M059J (cell line): ENCODE measurements around the gene ATP10B. TPM values are rescaled to one million over a fixed set of nuclear protein-coding genes. Genes with fewer than 3 reads are reported as not detected.
"Not testable (repeated sequence)": the region's sequence is repeated elsewhere in the genome, so short reads cannot be mapped to it uniquely, and the experiment has no call there.

Experiments used
- DNase-seq: peaks from one replicate; pipeline ENCODE4 v3.0.0-alpha.2; 2012; ENCODE audit warnings: low read depth
- total RNA-seq: library from RNA; depleted of rRNA; stranded (reverse); fragments of >200 nt; shearing (Covaris generic); gene quantifications from 2 replicates; pipeline ENCODE4 v1.2.3, GENCODE V29; 2014; rRNA removed

Gene ATP10B, protein sequence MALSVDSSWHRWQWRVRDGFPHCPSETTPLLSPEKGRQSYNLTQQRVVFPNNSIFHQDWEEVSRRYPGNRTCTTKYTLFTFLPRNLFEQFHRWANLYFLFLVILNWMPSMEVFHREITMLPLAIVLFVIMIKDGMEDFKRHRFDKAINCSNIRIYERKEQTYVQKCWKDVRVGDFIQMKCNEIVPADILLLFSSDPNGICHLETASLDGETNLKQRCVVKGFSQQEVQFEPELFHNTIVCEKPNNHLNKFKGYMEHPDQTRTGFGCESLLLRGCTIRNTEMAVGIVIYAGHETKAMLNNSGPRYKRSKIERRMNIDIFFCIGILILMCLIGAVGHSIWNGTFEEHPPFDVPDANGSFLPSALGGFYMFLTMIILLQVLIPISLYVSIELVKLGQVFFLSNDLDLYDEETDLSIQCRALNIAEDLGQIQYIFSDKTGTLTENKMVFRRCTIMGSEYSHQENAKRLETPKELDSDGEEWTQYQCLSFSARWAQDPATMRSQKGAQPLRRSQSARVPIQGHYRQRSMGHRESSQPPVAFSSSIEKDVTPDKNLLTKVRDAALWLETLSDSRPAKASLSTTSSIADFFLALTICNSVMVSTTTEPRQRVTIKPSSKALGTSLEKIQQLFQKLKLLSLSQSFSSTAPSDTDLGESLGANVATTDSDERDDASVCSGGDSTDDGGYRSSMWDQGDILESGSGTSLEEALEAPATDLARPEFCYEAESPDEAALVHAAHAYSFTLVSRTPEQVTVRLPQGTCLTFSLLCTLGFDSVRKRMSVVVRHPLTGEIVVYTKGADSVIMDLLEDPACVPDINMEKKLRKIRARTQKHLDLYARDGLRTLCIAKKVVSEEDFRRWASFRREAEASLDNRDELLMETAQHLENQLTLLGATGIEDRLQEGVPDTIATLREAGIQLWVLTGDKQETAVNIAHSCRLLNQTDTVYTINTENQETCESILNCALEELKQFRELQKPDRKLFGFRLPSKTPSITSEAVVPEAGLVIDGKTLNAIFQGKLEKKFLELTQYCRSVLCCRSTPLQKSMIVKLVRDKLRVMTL (N-terminal part only)
- 0.05 TPM in 1 of 2 replicates, not detected in the other for total RNA-seq

DNA sequence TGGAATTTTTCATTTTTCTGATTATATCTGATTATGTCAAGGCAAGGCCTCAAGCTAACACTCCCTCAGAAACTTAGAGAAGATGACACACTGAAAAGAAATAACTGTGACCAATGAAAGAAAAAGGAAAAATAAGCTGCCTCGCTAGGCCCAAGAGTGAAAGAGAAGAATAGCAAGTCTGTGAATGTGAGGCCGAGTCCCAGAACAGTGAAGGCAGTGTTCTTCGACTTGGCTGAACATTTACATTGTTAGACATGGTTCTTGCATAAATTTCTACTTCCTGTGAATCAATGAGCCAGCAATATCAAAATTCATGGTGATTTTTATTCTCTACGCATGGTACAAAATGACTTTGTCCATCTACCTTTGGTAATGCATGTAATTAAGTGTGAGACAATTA, at the start of gene ATP10B:
Gene ATP10B, minus strand, starts transcription at position 163 of the 400 bp plus-strand sequence. CDS start 164,137 bp downstream, outside the sequence.
- DNase-seq, result no peak

DNA sequence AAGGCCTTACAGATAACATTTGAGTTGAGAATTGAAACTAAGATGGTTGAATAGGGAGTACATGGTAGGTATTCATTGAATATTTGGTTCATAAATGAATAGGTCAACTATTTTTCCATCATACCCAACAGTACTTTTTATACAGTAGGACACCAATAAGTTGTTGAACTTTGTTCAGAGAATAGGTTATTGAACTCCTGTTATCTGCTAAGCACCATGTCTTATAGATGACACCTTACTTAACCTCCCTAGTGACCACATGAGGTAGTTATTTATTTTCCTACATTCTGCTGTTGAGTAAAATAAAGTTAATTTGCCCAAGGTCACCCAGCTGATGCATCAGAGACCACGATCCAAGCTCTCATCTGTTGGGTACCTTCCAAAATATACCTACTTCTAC, 49.6 kb upstream of the ATP10B start:
- DNase-seq, result no peak

DNA sequence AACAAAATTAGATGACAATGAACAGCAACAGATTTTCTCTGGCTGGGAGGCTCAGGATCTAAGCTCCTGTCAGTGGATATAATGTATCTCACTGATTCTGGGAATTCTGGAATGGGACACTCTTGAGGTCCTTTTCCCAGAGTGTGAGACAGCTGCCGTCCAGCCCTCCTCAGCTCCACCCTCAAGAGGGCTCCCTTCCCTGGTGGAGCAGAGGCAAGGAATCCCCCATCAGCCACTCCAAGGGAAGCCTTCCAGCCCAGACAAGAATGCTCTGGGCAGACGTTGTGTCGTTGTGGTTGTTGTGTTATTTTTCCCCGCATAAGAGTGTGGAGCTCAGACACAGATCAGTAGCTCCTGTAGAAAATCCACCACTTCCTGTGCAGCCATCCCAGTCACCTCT, 47.7 kb upstream of the ATP10B start:
- DNase-seq, result no peak

DNA sequence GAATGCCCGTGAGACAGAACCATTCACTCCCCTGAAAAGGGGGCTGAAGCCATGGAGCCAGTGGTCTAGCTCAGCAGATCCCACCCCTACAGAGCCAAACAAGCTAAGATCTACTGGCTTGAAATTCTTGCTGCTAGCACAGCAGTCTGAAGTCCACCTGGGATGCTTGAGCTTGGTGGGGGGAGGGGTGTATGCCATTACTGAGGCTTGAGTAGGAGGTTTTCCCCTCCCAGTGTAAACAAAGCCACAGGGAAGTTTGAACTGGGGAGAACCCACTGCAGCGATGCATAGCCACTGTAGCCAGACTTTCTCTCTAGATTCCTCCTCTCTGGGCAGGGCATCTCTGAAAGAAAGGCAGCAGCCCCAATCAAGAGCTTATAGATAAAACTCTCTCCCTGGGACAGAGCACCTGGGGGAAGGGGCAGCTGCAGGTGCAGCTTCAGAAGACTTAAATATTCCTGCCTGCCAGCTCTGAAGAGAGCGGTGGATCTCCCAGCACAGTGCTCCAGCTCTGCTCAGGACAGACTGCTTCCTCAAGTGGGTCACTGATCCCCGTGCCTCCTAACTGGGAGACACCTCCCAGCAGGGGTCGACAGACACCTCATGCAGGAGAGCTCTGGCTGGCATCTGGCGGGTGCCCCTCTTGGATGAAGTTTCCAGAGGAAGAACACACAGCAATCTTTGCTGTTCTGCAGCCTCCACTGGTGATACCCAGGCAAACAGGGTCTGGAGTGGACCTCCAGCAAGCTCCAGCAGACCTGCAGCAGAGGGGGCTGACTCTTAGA, 41.4 kb upstream of the ATP10B start:
- DNase-seq, result not testable (repeated sequence)

DNA sequence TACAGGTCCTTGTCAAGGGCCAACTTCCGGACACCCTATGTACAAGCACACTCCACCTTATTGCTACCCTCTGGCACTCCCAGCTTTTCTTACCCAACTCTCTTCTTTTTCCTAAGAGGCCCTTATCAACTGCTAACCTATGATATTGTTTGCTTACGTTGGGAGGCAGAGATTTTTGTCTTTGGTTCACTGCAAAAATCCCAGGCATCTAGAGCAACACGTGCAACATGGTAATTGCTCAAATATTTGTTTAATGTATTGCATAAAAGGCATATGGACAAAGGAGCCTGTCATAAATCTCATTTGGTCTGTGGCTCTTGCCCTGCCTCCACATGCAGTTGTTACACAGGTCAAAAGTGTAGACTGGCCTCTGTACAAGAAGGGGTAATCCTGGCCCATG, 35.8 kb upstream of the ATP10B start:
- no peak for DNase-seq

DNA sequence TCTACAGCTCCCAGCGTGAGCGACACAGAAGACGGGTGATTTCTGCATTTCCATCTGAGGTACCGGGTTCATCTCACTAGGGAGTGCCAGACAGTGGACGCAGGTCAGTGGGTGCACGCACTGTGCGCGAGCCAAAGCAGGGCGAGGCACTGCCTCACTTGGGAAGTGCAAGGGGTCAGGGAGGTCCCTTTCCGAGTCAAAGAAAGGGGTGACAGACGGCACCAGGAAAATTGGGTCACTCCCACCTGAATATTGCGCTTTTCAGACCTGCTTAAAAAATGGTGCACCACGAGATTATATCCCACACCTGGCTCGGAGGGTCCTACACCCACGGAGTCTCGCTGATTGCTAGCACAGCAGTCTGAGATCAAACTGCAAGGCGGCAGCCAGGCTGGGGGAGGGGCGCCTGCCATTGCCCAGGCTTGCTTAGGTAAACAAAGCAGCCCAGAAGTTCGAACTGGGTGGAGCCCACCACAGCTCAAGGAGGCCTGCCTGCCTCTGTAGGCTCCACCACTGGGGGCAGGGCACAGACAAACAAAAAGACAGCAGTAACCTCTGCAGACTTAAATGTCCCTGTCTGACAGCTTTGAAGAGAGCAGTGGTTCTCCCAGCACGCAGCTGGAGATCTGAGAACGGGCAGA, 21.7 kb upstream of the ATP10B start:
- not testable (repeated sequence) for DNase-seq

DNA sequence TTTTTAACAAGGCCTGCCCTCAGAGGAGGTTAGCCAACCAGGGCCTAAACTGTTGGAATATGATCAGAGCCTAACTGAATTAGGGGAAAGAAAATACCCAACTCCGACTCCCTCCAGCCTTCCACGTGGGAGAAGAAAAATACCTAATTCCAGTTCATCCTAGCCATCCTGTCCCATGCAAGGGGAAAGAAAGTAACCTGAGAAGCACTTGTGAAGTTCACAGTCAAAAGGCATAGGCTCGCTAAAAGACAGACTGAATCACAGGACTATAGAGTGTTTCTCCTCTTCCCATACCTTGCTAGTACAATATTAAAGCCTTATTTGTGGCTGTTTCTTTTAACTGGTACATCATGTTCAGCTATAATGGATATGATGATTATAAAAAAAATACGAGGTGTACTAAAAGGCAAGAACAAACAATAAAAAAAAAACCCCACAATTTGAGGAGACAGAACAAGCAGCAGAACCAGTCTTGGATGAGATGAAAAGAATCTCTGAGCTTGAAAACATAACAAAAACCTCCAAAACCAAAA, 18.0 kb upstream of the ATP10B start:
- no peak for DNase-seq

DNA sequence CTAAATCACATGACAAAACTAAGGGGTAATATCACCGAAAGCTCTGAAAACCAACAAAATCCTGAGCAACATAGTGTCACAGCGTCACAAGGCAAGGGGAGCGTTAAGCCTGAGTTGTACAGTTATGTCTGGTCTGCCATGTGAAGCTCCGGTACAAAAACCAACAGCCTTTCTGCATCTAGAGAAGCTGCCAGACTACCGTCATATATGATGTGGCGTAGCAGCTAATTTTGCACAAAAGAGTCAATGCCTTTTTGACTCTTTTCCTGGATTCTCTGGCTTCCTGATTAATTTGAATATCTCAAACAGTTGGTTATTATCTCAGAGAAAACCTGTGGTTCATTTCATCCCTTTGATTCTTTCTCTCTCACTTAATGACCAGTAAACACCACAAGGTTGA, 16.0 kb upstream of the ATP10B start:
- DNase-seq, result no peak

DNA sequence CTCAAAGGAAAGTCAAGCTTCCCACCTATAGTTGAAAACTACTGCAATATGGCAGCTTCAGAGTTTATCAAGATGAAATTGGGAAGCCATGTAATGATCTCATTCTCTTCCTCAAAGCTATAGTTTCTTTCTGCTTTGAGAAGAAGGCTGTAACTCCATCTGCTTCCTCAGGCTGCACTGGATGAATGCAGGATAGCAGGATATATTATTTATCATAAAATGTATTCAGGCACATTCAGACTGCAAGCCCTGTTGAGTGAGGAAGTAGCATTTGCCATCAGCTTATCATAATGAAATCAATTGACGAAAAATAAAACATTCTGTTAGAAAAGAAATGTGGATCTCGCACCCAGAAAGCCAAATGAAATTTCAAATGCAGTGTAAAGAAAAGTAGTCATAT, 560 bp downstream of the ATP10B start:
- DNase-seq, result no peak

DNA sequence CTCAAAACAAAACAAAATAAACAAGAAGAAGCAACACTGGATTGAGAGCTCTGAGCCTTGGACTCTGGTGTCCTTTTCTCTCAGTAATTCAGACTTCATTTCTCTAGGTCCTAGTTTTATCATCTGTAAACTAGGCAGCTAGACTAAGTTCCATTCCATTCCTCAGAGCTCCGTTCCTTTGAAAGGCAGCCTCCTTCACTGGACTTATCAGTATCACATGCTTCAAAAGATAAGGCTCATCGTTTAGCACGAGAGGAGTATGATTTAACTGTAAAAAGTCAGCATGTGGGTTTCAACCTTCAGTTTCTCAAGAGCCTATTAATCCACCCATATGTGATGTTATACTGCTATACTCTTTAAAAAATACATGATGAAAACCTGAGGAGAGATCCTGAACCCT, 1.6 kb downstream of the ATP10B start:
- no peak for DNase-seq

DNA sequence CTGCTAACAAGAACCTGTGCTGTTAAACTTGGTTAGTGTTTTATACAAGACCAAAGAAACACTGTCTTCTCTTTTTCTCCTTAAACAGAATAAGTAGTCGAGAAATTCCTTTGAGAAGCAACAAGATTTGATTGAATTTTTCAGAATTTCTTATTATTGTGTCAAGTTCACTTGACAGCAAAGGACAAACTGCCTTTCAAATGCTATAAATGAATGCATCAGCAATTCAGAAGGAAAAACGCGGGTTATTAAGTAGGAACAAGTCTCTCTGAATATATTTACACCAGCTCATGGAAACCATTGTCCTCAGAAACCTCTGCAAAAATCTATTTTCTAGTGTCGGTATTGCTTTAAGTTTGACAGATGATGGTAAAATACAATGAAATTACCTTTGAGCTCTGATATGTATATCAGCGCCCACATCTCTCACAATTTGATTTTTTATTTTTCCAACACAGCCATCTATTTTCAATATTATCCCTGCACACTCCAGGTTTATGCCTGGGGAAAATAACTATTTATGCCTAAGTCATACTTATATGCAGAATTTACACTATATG, 4.4 kb downstream of the ATP10B start:
- DNase-seq, result no peak

DNA sequence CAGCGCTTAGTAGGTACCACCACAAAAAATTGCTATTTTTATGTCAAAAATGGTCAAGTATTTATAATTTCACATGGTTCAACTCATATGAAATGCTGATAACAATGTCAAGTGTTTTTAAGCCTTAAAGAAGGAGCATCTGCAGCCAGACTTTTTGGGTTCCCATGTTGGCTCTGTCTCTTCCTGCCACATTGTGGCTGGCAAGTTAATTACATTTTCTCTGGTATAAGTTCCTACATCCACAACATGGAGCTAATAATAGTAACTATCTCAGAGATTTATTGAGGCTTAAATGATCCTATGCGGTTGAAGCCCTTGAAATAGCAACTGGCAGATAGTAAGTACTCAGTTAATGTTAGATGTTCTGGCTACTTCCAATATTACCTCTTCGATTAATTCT, 5.4 kb downstream of the ATP10B start:
- no peak for DNase-seq

DNA sequence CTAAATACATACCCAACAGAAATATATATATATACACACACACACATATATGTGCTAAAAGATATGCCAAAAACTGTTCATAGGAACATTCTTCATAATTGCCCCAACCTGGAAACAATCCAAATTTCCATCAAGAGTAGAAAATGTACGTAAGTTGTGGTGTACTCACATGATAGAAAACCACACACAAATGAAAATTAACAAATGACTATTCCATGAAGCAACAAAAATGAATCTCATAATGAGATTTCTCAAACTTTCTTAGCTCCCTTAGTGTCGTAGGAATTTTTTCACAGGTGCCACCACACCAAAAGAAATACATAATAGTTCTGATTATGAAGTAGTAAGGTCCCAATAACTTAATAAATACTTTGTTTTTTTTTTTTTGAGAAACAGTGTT, 7.8 kb downstream of the ATP10B start:
- DNase-seq, result no peak

DNA sequence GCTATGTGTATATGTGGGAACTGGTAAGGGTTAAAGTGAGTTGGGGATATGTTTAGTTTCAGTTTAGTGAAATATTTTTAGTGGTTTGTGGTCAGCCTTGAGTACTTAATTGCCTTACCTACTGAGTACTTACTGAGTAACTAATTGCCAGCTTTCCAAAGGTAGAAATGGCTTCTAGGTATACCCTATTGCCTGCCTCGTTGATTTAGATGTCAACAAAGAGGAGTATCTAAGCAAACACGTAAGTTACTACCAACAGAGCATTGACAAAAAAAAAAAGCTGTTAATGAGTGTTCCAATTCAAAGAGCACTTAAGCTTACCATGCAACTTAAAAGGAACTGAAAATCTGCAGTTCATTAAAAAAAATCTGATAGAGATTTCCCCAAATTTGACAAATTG, 8.8 kb downstream of the ATP10B start:
- peak; percentile 0 for DNase-seq

DNA sequence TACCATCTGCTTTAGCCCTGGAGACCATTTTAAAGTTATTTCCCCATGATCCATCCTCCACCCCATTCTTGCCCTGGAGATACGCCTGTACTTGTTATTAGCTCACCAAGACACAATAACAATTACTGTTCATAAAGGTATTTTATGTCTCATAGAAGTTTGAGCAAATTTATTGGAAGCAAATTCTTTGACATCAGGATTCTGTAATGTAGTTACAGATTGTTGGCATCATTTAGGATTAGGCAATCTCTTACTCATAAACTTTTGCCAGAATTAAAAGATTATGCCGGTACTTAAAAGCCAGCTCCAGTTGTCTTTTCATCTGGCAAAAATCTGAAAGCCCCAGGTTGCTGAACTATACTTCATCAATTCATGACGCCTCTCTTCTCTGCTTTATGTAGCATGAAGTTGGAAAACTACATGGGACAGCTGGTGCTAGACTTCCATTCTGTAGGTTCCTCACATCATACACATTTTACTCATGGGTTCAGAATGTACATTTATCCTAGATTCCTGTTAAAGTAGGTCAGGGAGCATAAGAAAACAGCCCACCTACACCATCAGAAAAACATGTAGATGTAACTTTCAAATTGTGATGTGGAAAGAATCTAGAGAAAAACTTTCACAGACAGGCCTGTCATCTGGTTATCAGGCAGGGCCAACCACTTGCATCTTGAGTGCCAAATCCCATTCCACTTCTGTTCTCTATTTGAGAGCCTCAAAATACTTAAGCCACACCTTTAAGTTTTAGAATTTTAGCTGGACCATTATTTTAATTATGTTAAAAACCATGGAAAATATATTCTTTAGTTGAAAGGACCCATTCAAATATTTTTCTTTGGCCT, 14.0 kb downstream of the ATP10B start:
- no peak for DNase-seq

DNA sequence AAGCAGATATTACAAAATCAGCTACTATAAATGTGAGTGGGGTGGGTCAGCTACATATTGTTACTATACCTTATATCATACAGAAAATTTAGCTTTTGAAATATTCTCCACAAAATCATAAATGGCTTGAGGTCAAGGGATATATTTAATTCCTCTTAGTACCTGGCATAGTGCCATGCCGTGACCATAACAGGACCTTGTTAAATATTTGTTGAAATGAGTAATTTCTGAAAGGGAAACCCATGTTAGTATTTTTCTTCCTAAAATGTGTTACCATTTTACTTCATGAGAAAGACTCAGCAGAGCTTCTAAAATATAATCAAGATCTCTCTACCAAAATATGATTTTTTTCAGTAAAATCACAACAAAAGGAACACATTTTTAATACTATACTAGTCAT, 14.8 kb downstream of the ATP10B start:
- DNase-seq, result no peak

DNA sequence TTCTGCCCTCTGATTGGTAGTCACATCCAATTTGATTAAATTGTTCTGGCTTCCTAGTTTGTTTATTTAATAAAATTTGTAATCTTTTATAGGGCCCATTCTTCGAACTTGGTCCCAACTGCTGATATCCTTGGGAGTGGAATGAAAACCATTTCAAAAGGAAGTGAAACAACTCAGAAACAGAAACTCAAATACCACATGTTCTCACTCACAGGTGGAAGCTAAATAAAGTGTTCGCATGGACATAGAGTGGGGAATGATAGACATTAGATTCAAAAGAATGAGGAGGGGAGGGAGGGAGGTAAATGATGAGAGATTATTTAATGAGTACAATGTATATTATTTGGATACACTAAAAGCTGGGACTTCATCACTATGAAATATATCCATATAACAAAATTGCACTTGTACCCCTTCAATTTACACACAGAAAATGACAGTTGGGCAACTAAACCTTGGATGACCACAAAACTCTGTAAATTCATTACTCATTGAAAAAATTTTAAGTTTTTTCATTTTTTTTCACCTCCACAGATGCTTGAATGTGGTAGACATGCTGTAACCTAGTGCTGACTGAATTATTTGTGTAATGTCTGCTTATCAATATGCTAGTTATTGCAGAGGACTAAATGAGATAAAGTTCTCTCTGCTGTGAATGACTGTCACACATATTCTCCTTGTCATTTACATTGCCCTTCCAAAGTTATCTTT, 16.0 kb downstream of the ATP10B start:
- no peak for DNase-seq

DNA sequence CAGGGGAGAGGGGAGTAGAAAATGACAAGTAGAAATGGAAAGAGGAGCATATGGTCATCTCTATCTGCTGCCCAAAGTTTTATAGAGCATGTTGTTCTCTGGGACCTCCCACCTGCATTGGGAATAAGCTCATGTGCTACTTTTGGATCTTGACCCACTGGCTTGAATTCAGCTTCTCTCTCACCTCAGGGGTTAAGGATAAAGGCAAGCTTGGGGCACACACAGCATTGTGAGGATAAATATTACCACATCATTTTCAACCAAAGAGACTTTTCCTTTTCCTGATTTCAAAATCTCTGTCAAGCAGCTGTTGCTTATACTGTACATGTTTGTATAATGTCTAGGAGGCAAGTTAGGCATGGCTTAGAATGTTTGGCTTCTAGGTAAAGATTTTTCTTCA, 16.6 kb downstream of the ATP10B start:
- no peak for DNase-seq

DNA sequence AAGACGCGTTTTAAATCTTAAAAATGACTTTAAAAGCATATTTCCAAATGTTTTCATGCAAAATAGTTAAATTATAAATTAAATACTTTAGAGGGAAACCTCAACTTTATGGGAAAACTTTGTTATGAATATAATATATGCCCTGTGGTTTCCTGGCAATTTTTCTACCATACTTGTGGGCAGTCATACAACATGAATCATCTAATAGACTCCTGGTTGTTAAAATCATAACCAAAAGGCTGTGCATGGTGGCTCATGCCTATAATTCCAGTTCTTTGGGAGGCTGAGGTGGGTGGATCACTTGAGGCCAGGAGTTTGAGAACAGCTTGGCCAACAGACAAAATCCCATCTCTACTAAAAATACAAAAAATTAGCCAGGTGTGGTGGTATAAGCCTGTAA, 18.2 kb downstream of the ATP10B start:
- DNase-seq, result no peak
